Measurements from ENCODE around the gene BMP7. TPM values are rescaled to one million over a fixed set of nuclear protein-coding genes. Genes with fewer than 3 reads are reported as not detected.

BMP7 gene
- total and polyA plus RNA-seq, 2 of the 8 experiments (the other 6 are each of a cell fraction or from before 2014, with no cell fraction given), result 9.2 to 14.7 TPM

GRCh38 chr20:57167971-57168701 lies 98.3 kb downstream of the BMP7 start (continued):
- TF ChIP-seq CBX8 (IDR thresholded peaks at IDR 0.05; ENCODE audit: borderline replicate concordance, low read depth, low read length), result no peak
- no peak for TF ChIP-seq BCL11A (IDR thresholded peaks at IDR 0.05; ENCODE audit: low read depth in 2 of 2, low read length in 2 of 2)

Data from H1 (cell line).